Liver (tissue), 3 donors: ENCODE results near the gene PTGES.

Experiments used
- CTCF ChIP-seq: fragments of 150-350 bp; IDR thresholded peaks from 2 replicates; pipeline ENCODE4 v1.5.1; 2017; ENCODE audit warnings: improper control_type of control experiment, low read depth, low read length; ENCODE audit not compliant: missing input control
- HNF4G ChIP-seq: IDR thresholded peaks from 2 replicates; pipeline ENCODE4 v1.6.1; 2016; ENCODE audit warnings: antibody characterized with exemption
- MAX ChIP-seq: IDR thresholded peaks from 2 replicates; pipeline ENCODE4 v1.6.1; 2016; ENCODE audit warnings: antibody characterized with exemption
- RAD21 ChIP-seq, 2 donors: IDR thresholded peaks; 2 replicates each; pipeline ENCODE4 v1.6.1; 2016; ENCODE audit warnings: antibody characterized with exemption in 2 of 2, mild to moderate bottlenecking in 2 of 2
- ZBTB33 ChIP-seq: IDR thresholded peaks from 2 replicates; pipeline ENCODE4 v1.6.1; 2016; ENCODE audit warnings: antibody characterized with exemption
- donor health status: healthy.
- donor health status: healthy.

GRCh38 chr9:129781131-129781530, 28.3 kb upstream of the PTGES start:
- no peak for TF ChIP-seq CTCF
- no peak for TF ChIP-seq MAX
- TF ChIP-seq HNF4G: no peak
- no peak for TF ChIP-seq ZBTB33
- TF ChIP-seq RAD21 (IDR thresholded peaks at IDR 0.05): no peak
